ENCODE results near the gene ATG10. TPM values are rescaled to one million over a fixed set of nuclear protein-coding genes. Genes with fewer than 3 reads are reported as not detected.

Gene ATG10
- total and polyA plus RNA-seq, 7 donors, result 4.2 to 7.4 (median 6.0) TPM

GRCh38 chr5:82197550-82197949 is 225.7 kb downstream of the ATG10 start:
- H3K9me3 ChIP-seq, result no peaks in the 10 kb centered on the region
- no peak for ATAC-seq
- H3K36me3 ChIP-seq (ENCODE audit: insufficient read depth in 1 of 2, low read depth in 1 of 2), result no peaks in the 10 kb centered on the region
- no peak overlapping the region for H3K27ac ChIP-seq
- no peaks in the 10 kb centered on the region for H3K27me3 ChIP-seq (ENCODE audit: insufficient read depth in 3 of 3, low read length in 2 of 3)
- no peak overlapping the region for H3K4me3 ChIP-seq
- TF ChIP-seq CTCF (IDR thresholded peaks at IDR 0.05), result no peak
- no peak for DNase-seq
- WGBS, 3 donors, result 79 to 86% (median 81%) methylated on average over 1 of the region's 1 CpG
- intact Hi-C loops (cut with DNase I), result no loop called here
- no peaks in the 10 kb centered on the region for H3K4me1 ChIP-seq

- intact Hi-C loops (cut with DNase I), result no loop called here
- H3K4me3 ChIP-seq, result no peak overlapping the region
Observed at GRCh38 chr5:82204567-82204966, 232.7 kb downstream of the ATG10 start.

GRCh38 chr5:82205005-82205404 is 233.2 kb downstream of the ATG10 start:
- DNase-seq (no peak), ATAC-seq (no peak)
- H3K4me3 ChIP-seq, result no peak overlapping the region
- H3K9me3 ChIP-seq, result no peaks in the 10 kb centered on the region
- no peak for TF ChIP-seq CTCF (IDR thresholded peaks at IDR 0.05)
- intact Hi-C loops (cut with DNase I), result no loop called here
- no peaks in the 10 kb centered on the region for H3K27me3 ChIP-seq (ENCODE audit: insufficient read depth in 3 of 3, low read length in 2 of 3)
- 85 to 92% (median 91%) methylated on average over 2 of the region's 2 CpGs for WGBS, 3 donors
- no peaks in the 10 kb centered on the region for H3K36me3 ChIP-seq (ENCODE audit: insufficient read depth in 1 of 2, low read depth in 1 of 2)
- no peaks in the 10 kb centered on the region for H3K4me1 ChIP-seq
- no peak overlapping the region for H3K27ac ChIP-seq

More at GRCh38 chr5:82204567-82204966, 232.7 kb downstream of the ATG10 start:
- no peaks in the 10 kb centered on the region for H3K36me3 ChIP-seq (ENCODE audit: insufficient read depth in 1 of 2, low read depth in 1 of 2)
- H3K27me3 ChIP-seq (ENCODE audit: insufficient read depth in 3 of 3, low read length in 2 of 3), result no peaks in the 10 kb centered on the region
- WGBS, 3 donors, result 87 to 92% (median 90%) methylated on average over 2 of the region's 2 CpGs
- TF ChIP-seq CTCF (IDR thresholded peaks at IDR 0.05), result no peak
- ATAC-seq (no peak), DNase-seq (no peak)
- no peaks in the 10 kb centered on the region for H3K4me1 ChIP-seq
- no peak overlapping the region for H3K27ac ChIP-seq
- no peaks in the 10 kb centered on the region for H3K9me3 ChIP-seq

GRCh38 chr5:82208371-82208770 is 236.5 kb downstream of the ATG10 start:
- no peak for DNase-seq
- TF ChIP-seq CTCF (IDR thresholded peaks at IDR 0.05), result no peak
- H3K27me3 ChIP-seq (ENCODE audit: insufficient read depth in 3 of 3, low read length in 2 of 3), result no peaks in the 10 kb centered on the region
- no peaks in the 10 kb centered on the region for H3K4me1 ChIP-seq
- no peaks in the 10 kb centered on the region for H3K9me3 ChIP-seq
- 90 to 96% (median 94%) methylated on average over 3 of the region's 3 CpGs for WGBS, 3 donors
- H3K27ac ChIP-seq, result no peak overlapping the region
- intact Hi-C loops (cut with DNase I), result no loop called here
- no peak for ATAC-seq
- no peak overlapping the region for H3K4me3 ChIP-seq
- H3K36me3 ChIP-seq (ENCODE audit: insufficient read depth in 1 of 2, low read depth in 1 of 2), result no peaks in the 10 kb centered on the region

- Histone ChIP-seq H3K9me3 (no peaks in the 10 kb centered on the region), H3K27me3 (ENCODE audit: insufficient read depth in 3 of 3, low read length in 2 of 3) (no peaks in the 10 kb centered on the region), H3K4me3 (no peak overlapping the region), H3K36me3 (ENCODE audit: insufficient read depth in 1 of 2, low read depth in 1 of 2) (no peaks in the 10 kb centered on the region), H3K27ac (no peak overlapping the region), H3K4me1 (peaks cover 4% of the 10 kb centered on the region)
- no peak for ATAC-seq
- WGBS, 3 donors, result 70 to 86% (median 80%) methylated on average over 1 of the region's 1 CpG
- intact Hi-C loops (cut with DNase I), result no loop called here
- TF ChIP-seq CTCF (IDR thresholded peaks at IDR 0.05), result no peak
- no peak for DNase-seq
Observed at GRCh38 chr5:82211855-82212572, 240.2 kb downstream of the ATG10 start.

All from psoas muscle (tissue), 8 donors.